HUES64 (cell line): ENCODE data around the gene NAALADL2.

ENCODE experiments used
- H3K27ac ChIP-seq: 2 replicates; pipeline ENCODE4 v1.7.0; 2013; ENCODE audit warnings: low read depth, low read length, inconsistent platforms
- H3K27me3 ChIP-seq: 2 replicates; pipeline ENCODE4 v1.6.1; 2013; ENCODE audit warnings: mild to moderate bottlenecking, low read length; ENCODE audit not compliant: insufficient read depth
- H3K36me3 ChIP-seq: 2 replicates; pipeline ENCODE4 v1.6.1; 2013; ENCODE audit warnings: mild to moderate bottlenecking, low read length; ENCODE audit not compliant: insufficient read depth
- H3K4me1 ChIP-seq: 2 replicates; pipeline ENCODE4 v1.6.1; 2013; ENCODE audit warnings: mild to moderate bottlenecking, low read length, moderate library complexity; ENCODE audit not compliant: insufficient read depth
- H3K4me3 ChIP-seq: 2 replicates; pipeline ENCODE4 v1.5.1; 2013; ENCODE audit warnings: mild to moderate bottlenecking, low read length, moderate library complexity
- H3K9ac ChIP-seq: 2 replicates; pipeline ENCODE4 v1.6.1; 2013; ENCODE audit warnings: mild to moderate bottlenecking, low read depth, low read length
- H3K9me3 ChIP-seq: 2 replicates; pipeline ENCODE4 v1.6.1; 2013; ENCODE audit warnings: low read depth, low read length; ENCODE audit not compliant: insufficient read depth
- WGBS: fragments of 150-250, 120-280 bp; methylation state at CpG from one replicate; pipeline ENCODE4 v1.1.7; 2013; ENCODE audit warnings: missing lambda C conversion rate; 5-methylcytosine and 5-hydroxymethylcytosine counted together

NAALADL2 gene

DNA sequence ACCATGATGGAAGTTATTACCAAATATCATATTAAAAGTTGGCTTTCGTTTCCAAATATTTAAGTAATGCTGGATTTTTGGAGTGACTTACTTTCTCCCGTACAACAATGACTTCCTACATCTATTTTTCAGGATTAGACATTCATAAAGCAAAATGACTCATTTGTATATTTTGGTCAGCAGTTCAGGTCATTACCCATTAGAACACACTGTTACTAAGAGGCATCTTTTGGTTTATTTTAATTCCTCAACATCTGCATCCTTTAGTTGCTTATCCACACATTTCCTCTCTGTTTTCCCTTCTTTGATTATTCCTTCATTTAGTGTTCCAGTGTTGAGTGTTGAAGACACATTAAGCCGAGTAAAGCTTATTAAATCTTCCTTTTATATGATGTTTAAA, 348.2 kb downstream of the NAALADL2 start:
- no peak overlapping the region for H3K9ac ChIP-seq
- no peak overlapping the region for H3K4me3 ChIP-seq
- peaks cover 9% of the 10 kb centered on the region for H3K4me1 ChIP-seq
- no peaks in the 10 kb centered on the region for H3K36me3 ChIP-seq
- no peaks in the 10 kb centered on the region for H3K9me3 ChIP-seq
- no peak overlapping the region for H3K27ac ChIP-seq
- whole genome bisulfite sequencing: 100% methylated on average over 1 of the region's 3 CpGs
- no peaks in the 10 kb centered on the region for H3K27me3 ChIP-seq

DNA sequence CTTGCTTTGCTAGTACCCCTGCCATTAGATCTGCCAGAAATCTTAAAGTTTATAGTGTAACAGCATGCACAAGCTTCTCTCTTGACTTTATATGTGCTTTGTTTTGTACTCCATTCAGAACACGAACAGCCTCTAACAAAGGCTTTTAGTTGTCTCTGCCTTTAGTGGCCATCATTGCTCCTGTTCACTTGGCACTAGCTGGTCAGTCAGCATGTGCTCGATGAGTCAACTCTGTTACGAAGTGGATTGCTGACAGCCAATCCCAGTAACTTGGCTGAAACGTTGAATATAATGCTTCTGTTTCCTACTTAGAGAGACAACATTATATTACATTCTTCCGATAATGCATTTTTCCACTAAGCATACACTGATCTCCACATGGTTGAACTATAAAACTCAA, 349.2 kb downstream of the NAALADL2 start:
- no peak overlapping the region for H3K4me3 ChIP-seq
- H3K9ac ChIP-seq: no peak overlapping the region
- no peak overlapping the region for H3K27ac ChIP-seq
- H3K27me3 ChIP-seq: no peaks in the 10 kb centered on the region
- H3K36me3 ChIP-seq: no peaks in the 10 kb centered on the region
- no peaks in the 10 kb centered on the region for H3K9me3 ChIP-seq
- H3K4me1 ChIP-seq: peaks cover 9% of the 10 kb centered on the region
- 86% methylated on average over 5 of the region's 5 CpGs for WGBS

DNA sequence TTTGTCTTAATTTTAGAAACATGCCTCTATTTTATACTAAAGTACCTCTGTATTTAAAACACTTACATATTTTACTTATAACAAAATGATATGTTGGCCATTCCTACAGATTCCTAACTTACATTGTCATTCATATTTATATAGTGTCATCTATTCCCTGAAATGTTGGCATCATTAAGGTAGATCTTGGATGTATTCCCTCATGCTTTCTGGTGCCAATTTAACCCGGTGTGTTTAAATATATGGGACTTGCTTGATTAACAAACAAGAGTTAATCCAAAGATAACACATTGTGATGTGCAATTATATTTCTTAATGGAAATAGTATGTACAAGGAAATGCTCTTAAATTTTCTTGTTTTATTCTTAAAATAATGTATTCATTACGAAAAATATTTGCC, 352.3 kb downstream of the NAALADL2 start:
- no peaks in the 10 kb centered on the region for H3K9me3 ChIP-seq
- H3K27ac ChIP-seq: no peak overlapping the region
- no peaks in the 10 kb centered on the region for H3K36me3 ChIP-seq
- H3K4me3 ChIP-seq: no peak overlapping the region
- peaks cover 9% of the 10 kb centered on the region for H3K4me1 ChIP-seq
- H3K9ac ChIP-seq: no peak overlapping the region
- 100% methylated on average over 2 of the region's 2 CpGs for WGBS
- no peaks in the 10 kb centered on the region for H3K27me3 ChIP-seq

DNA sequence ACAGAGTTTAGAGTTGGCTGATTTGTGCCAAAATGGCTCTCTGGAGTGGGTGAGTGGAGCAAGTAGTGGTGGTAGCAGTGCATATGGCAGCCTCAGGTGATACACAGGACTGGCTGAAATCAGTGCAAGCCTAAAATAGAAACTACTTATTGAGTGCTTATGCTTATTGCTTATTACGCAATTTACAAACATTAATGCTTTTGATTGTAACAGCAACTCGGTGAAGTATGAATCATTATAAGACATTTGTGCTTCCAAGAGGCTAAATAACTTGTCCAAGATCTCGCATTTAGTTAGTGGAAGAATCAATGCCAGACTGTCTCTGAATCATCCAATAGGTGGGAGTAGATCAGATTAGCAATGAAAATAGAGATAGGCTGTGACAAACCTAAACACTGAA, 353.8 kb downstream of the NAALADL2 start:
- H3K4me1 ChIP-seq: peaks cover 4% of the 10 kb centered on the region
- 99% methylated on average over 3 of the region's 3 CpGs for WGBS
- H3K36me3 ChIP-seq: no peaks in the 10 kb centered on the region
- no peak overlapping the region for H3K9ac ChIP-seq
- no peak overlapping the region for H3K27ac ChIP-seq
- H3K4me3 ChIP-seq: no peak overlapping the region
- H3K27me3 ChIP-seq: no peaks in the 10 kb centered on the region
- no peaks in the 10 kb centered on the region for H3K9me3 ChIP-seq

DNA sequence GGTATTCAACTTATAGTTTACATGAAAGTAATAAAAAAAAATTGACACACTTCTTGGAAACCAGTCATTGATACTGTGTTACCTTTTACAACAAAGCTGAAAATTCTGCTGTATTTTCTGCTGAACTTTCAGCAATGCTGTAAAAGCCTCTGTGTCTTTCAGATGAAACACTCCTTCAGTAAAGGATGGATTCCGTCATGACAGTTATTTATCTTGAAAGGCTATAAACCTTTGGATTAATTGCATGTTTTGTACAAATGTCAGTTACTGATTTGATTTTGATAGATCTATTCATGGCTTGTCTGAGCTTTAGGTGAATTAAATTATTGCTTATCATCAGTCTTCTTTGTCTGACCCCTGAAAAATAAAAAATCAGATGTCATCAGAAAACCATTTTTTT, 355.1 kb downstream of the NAALADL2 start:
- 90% methylated on average over 1 of the region's 1 CpG for WGBS
- H3K27me3 ChIP-seq: no peaks in the 10 kb centered on the region
- H3K36me3 ChIP-seq: no peaks in the 10 kb centered on the region
- no peak overlapping the region for H3K27ac ChIP-seq
- H3K4me3 ChIP-seq: no peak overlapping the region
- H3K9ac ChIP-seq: no peak overlapping the region
- H3K9me3 ChIP-seq: no peaks in the 10 kb centered on the region
- no peaks in the 10 kb centered on the region for H3K4me1 ChIP-seq

DNA sequence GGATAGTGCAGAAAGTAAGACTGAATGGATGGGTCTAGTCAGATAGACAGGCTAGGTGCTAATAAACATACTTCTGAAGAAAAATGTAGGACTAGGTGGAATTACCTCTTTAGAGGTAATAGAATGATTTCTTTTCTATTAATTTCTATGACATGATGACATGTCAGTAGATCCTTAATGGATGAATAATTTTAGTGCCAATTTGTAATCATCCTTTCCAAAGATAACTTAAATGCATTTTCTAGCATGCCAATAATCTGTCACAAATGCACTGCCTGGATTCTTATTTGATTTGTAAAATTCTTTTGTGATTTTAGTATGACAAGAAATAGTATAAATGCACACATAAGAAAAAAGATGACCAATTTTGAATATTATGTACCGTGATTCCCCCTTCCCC, 356.7 kb downstream of the NAALADL2 start:
- H3K9me3 ChIP-seq: no peaks in the 10 kb centered on the region
- no peak overlapping the region for H3K27ac ChIP-seq
- H3K4me3 ChIP-seq: no peak overlapping the region
- H3K4me1 ChIP-seq: no peaks in the 10 kb centered on the region
- H3K9ac ChIP-seq: no peak overlapping the region
- WGBS: no CpG with 5 or more reads among the region's 1 CpG
- no peaks in the 10 kb centered on the region for H3K27me3 ChIP-seq
- no peaks in the 10 kb centered on the region for H3K36me3 ChIP-seq

DNA sequence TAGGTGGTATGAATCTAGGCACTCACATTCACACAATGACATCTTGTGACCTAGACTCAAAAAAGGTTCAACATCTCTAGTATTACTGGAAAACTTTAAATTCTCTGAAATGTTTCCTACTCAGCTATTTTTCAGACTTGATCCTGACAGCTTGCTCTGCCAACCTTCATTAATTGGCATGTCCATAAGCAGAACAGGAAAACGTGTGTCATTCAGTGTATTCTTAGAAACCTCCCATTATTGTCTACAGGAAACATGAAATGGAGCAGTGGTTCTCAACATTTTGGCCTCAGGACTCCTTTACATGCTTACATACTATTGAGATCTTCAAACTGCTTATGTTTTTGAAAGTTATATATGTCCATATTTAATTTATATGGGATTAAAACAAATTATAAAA, 363.2 kb downstream of the NAALADL2 start:
- H3K27me3 ChIP-seq: no peaks in the 10 kb centered on the region
- H3K27ac ChIP-seq: no peak overlapping the region
- H3K4me3 ChIP-seq: no peak overlapping the region
- no peaks in the 10 kb centered on the region for H3K36me3 ChIP-seq
- no peak overlapping the region for H3K9ac ChIP-seq
- WGBS: 92% methylated on average over 1 of the region's 1 CpG
- H3K4me1 ChIP-seq: no peaks in the 10 kb centered on the region
- H3K9me3 ChIP-seq: no peaks in the 10 kb centered on the region

DNA sequence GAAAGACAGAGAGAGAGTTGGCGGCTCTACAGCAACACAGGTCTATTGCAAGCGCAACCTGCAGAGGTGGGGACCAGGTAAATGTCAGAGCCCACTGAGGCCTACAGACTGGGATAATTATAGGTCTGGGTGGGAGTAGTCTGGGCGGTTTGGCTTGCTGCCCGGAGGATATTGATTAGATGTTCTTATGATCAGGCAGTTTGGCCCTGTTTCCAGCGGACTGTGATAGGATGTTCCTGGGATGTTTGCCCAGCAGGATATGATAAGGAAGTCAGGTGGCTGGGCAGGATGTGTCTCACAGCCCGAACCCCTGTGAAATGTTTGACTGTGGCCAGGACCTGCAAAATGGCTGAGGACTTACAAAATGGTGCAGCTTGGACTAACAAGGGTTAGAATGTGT, 364.9 kb downstream of the NAALADL2 start:
- H3K27ac ChIP-seq: no peak overlapping the region
- WGBS: 98% methylated on average over 6 of the region's 6 CpGs

DNA sequence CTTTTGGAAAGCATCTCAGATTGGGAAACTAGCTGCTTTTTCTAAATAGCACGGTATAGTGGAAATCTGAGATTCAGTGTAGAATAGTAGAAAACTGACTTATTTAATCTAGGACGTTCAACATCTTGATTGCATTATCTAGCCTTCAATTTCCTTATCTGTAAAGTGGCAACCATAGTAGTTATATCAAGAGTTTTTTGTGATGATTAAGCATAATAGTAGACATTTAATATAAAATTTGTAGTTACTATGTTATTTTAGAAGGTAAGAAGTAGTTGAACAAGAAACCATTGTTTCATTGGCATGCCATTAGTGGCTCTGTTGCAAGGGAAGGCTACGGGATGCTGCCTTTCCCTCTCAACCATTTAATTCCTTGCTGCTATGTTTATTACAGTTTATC, 367.3 kb downstream of the NAALADL2 start:
- H3K27me3 ChIP-seq: no peaks in the 10 kb centered on the region
- no peaks in the 10 kb centered on the region for H3K4me1 ChIP-seq
- no peaks in the 10 kb centered on the region for H3K36me3 ChIP-seq
- H3K9me3 ChIP-seq: no peaks in the 10 kb centered on the region
- 100% methylated on average over 1 of the region's 3 CpGs for WGBS
- H3K9ac ChIP-seq: no peak overlapping the region
- H3K4me3 ChIP-seq: no peak overlapping the region
- H3K27ac ChIP-seq: no peak overlapping the region

More for the DNA sequence above, 364.9 kb downstream of the NAALADL2 start:
- Histone ChIP-seq H3K4me1 (no peaks in the 10 kb centered on the region), H3K4me3 (no peak overlapping the region), H3K9ac (no peak overlapping the region), H3K27me3 (no peaks in the 10 kb centered on the region), H3K36me3 (no peaks in the 10 kb centered on the region), H3K9me3 (no peaks in the 10 kb centered on the region)

DNA sequence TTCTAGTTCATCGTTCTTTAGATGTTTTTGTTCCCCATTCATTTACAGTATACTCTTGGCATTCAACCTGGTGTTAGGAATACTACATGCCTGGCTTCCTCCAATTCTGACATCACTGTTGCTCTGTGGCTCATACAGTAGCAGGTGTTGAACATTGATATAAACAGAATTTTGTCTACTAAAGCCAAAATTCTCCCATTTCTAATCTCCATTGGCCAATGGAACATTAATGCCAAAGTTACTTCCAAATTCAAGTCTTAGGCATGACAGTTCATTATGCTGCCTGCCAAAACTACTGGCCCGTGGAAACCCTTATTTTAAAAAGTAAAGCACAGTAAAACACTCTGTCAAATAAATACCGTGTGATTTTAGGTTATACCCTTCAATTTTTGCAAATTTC, 368.0 kb downstream of the NAALADL2 start:
- H3K36me3 ChIP-seq: no peaks in the 10 kb centered on the region
- no peaks in the 10 kb centered on the region for H3K9me3 ChIP-seq
- no peak overlapping the region for H3K9ac ChIP-seq
- H3K27ac ChIP-seq: no peak overlapping the region
- H3K27me3 ChIP-seq: no peaks in the 10 kb centered on the region
- WGBS: 100% methylated on average over 3 of the region's 3 CpGs
- H3K4me3 ChIP-seq: no peak overlapping the region
- H3K4me1 ChIP-seq: no peaks in the 10 kb centered on the region

DNA sequence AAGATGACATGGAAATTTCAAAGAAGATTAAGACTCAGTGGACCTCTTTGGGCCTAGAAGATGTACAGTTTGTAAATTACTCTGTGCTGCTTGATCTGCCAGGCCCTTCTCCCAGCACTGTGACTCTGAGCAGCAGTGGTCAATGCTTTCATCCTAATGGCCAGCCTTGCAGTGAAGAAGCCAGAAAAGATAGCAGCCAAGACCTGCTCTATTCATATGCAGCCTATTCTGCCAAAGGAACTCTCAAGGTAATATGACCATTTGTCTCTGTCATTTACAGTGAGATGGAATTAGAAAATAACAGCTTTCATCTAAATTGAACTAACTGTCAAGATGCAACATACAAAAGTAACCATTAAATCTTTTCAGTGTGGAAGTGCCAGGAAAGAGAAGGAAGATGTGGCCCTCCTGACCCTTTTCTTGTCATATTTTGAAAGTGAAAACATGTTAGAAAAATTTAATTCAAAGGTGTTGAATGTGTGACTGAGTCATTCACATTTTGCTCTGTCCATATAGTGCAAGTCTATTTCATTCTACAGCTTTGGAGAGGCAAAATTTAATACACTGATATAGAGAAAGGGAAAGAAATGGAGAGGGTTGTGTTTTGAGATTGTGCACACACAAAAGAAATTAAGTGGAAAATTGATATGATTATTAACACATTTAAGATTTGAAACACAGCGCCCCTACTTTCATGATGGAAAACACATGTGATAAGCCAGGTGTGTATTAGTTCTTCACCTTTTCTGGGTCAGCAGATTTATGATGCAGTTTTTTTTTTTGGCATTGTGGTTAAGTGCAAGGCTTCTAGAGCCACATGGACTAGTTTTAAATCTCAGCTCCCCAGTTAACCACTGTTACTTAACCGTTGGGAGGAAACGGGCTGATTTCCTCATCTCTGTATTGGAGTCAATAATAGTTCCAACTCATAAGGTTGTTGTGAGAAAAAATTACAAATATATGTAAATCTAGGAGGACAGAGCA, 375.1 kb downstream of the NAALADL2 start:
- no peaks in the 10 kb centered on the region for H3K4me1 ChIP-seq
- H3K4me3 ChIP-seq: no peak overlapping the region
- no peaks in the 10 kb centered on the region for H3K27me3 ChIP-seq
- no peaks in the 10 kb centered on the region for H3K9me3 ChIP-seq
- 92% methylated on average over 2 of the region's 3 CpGs for WGBS
- H3K36me3 ChIP-seq: no peaks in the 10 kb centered on the region
- no peak overlapping the region for H3K27ac ChIP-seq
- H3K9ac ChIP-seq: no peak overlapping the region
